HepG2 (cell line): ENCODE measurements around the gene SS18L1. TPM values are rescaled to one million over a fixed set of nuclear protein-coding genes. Genes with fewer than 3 reads are reported as not detected.

Source experiments
- ARNTL ChIP-seq: sonication (generic); formaldehyde crosslinking; IDR thresholded peaks from 2 replicates; pipeline ENCODE4 v1.4.0; 2020; ENCODE audit warnings: mild to moderate bottlenecking, missing genetic modification reagents
- CAMTA2 ChIP-seq: sonication (generic); formaldehyde crosslinking; IDR thresholded peaks from 2 replicates; pipeline ENCODE4 v1.4.0; 2020; ENCODE audit warnings: mild to moderate bottlenecking, missing genetic modification reagents, borderline replicate concordance
- CHD4 ChIP-seq: fragments of 200-600 bp; sonication (generic); IDR thresholded peaks from 2 replicates; pipeline ENCODE4 v1.7.0; 2017; ENCODE audit warnings: mild to moderate bottlenecking, low read length, borderline replicate concordance
- HDAC2 ChIP-seq: sonication (generic); formaldehyde crosslinking; IDR thresholded peaks from 2 replicates; pipeline ENCODE4 v1.4.0; 2020; ENCODE audit warnings: missing genetic modification reagents
- HMG20A ChIP-seq: IDR thresholded peaks from 2 replicates; pipeline ENCODE4 v1.6.1; 2016; ENCODE audit warnings: borderline replicate concordance
- HNF4A ChIP-seq: sonication (generic); formaldehyde crosslinking; IDR thresholded peaks from 2 replicates; pipeline ENCODE4 v1.4.0; 2020; ENCODE audit warnings: missing genetic modification reagents
- IRX3 ChIP-seq: sonication (generic); formaldehyde crosslinking; IDR thresholded peaks from 2 replicates; pipeline ENCODE4 v1.8.1; 2023; ENCODE audit warnings: mild to moderate bottlenecking, low read depth, missing genetic modification reagents, borderline replicate concordance
- MXD4 ChIP-seq: IDR thresholded peaks from 2 replicates; pipeline ENCODE4 v1.6.1; 2016; ENCODE audit warnings: mild to moderate bottlenecking, missing biosample characterization, missing genetic modification reagents
- MXI1 ChIP-seq: IDR thresholded peaks from 3 replicates; pipeline ENCODE4 v1.6.1; 2012; ENCODE audit warnings: low read depth, low read length, inconsistent platforms, borderline replicate concordance
- NCOA5 ChIP-seq: sonication (generic); formaldehyde crosslinking; IDR thresholded peaks from 2 replicates; pipeline ENCODE4 v1.4.0; 2020; ENCODE audit warnings: missing genetic modification reagents
- NRL ChIP-seq: sonication (generic); formaldehyde crosslinking; IDR thresholded peaks from 2 replicates; pipeline ENCODE4 v1.5.0; 2020; ENCODE audit warnings: missing genetic modification reagents, mild to moderate bottlenecking, moderate library complexity, borderline replicate concordance
- PCBP1 ChIP-seq: fragments of 200-400 bp; formaldehyde crosslinking; IDR thresholded peaks from 2 replicates; pipeline ENCODE4 v1.6.1; 2017; ENCODE audit warnings: mild to moderate bottlenecking, low read depth, low read length, borderline replicate concordance
- PHB2 ChIP-seq: fragments of 450-650 bp; IDR thresholded peaks from 2 replicates; pipeline ENCODE4 v1.6.1; 2018; ENCODE audit not compliant: partially characterized antibody
- PHF5A ChIP-seq: IDR thresholded peaks from one replicate; pipeline ENCODE4 v1.6.1; 2018; ENCODE audit warnings: low read depth, missing genetic modification reagents; ENCODE audit not compliant: unreplicated experiment
- SRSF4 ChIP-seq: fragments of 200-400 bp; formaldehyde crosslinking; IDR thresholded peaks from one replicate; pipeline ENCODE4 v1.6.1; 2018; ENCODE audit warnings: mild to moderate bottlenecking, low read depth, low read length, moderate library complexity; ENCODE audit not compliant: poor library complexity, severe bottlenecking
- ZMAT3 ChIP-seq: sonication (generic); formaldehyde crosslinking; conservative IDR thresholded peaks from 2 replicates; pipeline ENCODE4 v1.7.0; 2021; ENCODE audit warnings: missing genetic modification reagents
- ZNF276 ChIP-seq: sonication (generic); formaldehyde crosslinking; IDR thresholded peaks from 2 replicates; pipeline ENCODE4 v1.4.0; 2020; ENCODE audit warnings: mild to moderate bottlenecking, low read depth, missing genetic modification reagents
- ZNF317 ChIP-seq: sonication (generic); formaldehyde crosslinking; IDR thresholded peaks from 2 replicates; pipeline ENCODE4 v1.5.0; 2020; ENCODE audit warnings: mild to moderate bottlenecking, missing genetic modification reagents
- ZNF337 ChIP-seq: sonication (generic); formaldehyde crosslinking; IDR thresholded peaks from 2 replicates; pipeline ENCODE4 v1.5.1; 2020; ENCODE audit warnings: missing genetic modification reagents, low read depth, mild to moderate bottlenecking, borderline replicate concordance
- ZNF709 ChIP-seq: sonication (generic); formaldehyde crosslinking; IDR thresholded peaks from 2 replicates; pipeline ENCODE4 v1.5.0; 2020; ENCODE audit warnings: mild to moderate bottlenecking, missing genetic modification reagents
- polyA plus RNA-seq, 8 experiments: library from polyadenylated mRNA; depleted of rRNA in 3 of 8; stranded (reverse) in 7 of 8; unstranded in 1 of 8; fragments of >200 nt; fragmentation: Illumina TruSeq in 4 of 8; extraction: Trizol in 4 of 8; gene quantifications; 2 replicates each; pipeline versions ENCODE4 v1.2.1 to v1.2.3, GENCODE V29; 2011 to 2016; ENCODE audit warnings: low read depth in 4 of 8, missing spikeins in 1 of 8, mixed read lengths in 1 of 8; ENCODE audit not compliant: insufficient read depth in 1 of 8
- total RNA-seq, 5 experiments: library from RNA; depleted of rRNA; stranded (reverse); fragments of >200 nt; fragmentation: Illumina TruSeq; extraction: Trizol; gene quantifications; 2 replicates each; pipeline ENCODE4 v1.2.3, GENCODE V29; 2016; ENCODE audit warnings: low read depth in 1 of 5
- TF ChIP-seq, protein P1 (sequence below): sonication (generic); formaldehyde crosslinking; IDR thresholded peaks from 2 replicates; pipeline ENCODE4 v1.4.0; 2020; ENCODE audit warnings: missing genetic modification reagents
- TF ChIP-seq, protein P2 (sequence below): sonication (generic); formaldehyde crosslinking; IDR thresholded peaks from 2 replicates; pipeline ENCODE4 v1.4.0; 2020; ENCODE audit warnings: mild to moderate bottlenecking, missing genetic modification reagents
- TF ChIP-seq, protein P3 (sequence below): sonication (generic); formaldehyde crosslinking; IDR thresholded peaks from 2 replicates; pipeline ENCODE4 v1.8.1; 2023; ENCODE audit warnings: mild to moderate bottlenecking, moderate library complexity, missing genetic modification reagents

The SS18L1 gene
- total and polyA plus RNA-seq, 2 of the 13 experiments (the other 11 are each of a cell fraction or from before 2014, with no cell fraction given), result 17.8 to 27.6 TPM

- TF ChIP-seq PHB2 (no peak), HNF4A (CRISPR knock-in tag) (no peak), NRL (CRISPR knock-in tag) (no peak), ZNF337 (no peak), CHD4 (peak; percentile 80; the same call in 1 of the 2 replicates), ZMAT3 (CRISPR knock-in tag) (no peak), ARNTL (CRISPR knock-in tag) (peak; percentile 56; the same call in 1 of the 2 replicates), ZNF276 (CRISPR knock-in tag) (no peak), HDAC2 (CRISPR knock-in tag) (peak; percentile 60), SRSF4 (no peak), PCBP1 (no peak), HMG20A (CRISPR knock-in tag) (no peak), ZNF317 (0 out of 2 replicates have a peak, but pooled peaks have one; percentile 49), NCOA5 (CRISPR knock-in tag) (no peak), PHF5A (no peak), ZNF709 (no peak), MXI1 (no peak), IRX3 (CRISPR knock-in tag) (no peak), CAMTA2 (no peak), MXD4 (no peak)
- TF ChIP-seq, protein P1, sequence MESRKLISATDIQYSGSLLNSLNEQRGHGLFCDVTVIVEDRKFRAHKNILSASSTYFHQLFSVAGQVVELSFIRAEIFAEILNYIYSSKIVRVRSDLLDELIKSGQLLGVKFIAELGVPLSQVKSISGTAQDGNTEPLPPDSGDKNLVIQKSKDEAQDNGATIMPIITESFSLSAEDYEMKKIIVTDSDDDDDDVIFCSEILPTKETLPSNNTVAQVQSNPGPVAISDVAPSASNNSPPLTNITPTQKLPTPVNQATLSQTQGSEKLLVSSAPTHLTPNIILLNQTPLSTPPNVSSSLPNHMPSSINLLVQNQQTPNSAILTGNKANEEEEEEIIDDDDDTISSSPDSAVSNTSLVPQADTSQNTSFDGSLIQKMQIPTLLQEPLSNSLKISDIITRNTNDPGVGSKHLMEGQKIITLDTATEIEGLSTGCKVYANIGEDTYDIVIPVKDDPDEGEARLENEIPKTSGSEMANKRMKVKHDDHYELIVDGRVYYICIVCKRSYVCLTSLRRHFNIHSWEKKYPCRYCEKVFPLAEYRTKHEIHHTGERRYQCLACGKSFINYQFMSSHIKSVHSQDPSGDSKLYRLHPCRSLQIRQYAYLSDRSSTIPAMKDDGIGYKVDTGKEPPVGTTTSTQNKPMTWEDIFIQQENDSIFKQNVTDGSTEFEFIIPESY (CRISPR knock-in tag), result no peak; the same call in 1 of the 2 replicates
- TF ChIP-seq, protein P2, sequence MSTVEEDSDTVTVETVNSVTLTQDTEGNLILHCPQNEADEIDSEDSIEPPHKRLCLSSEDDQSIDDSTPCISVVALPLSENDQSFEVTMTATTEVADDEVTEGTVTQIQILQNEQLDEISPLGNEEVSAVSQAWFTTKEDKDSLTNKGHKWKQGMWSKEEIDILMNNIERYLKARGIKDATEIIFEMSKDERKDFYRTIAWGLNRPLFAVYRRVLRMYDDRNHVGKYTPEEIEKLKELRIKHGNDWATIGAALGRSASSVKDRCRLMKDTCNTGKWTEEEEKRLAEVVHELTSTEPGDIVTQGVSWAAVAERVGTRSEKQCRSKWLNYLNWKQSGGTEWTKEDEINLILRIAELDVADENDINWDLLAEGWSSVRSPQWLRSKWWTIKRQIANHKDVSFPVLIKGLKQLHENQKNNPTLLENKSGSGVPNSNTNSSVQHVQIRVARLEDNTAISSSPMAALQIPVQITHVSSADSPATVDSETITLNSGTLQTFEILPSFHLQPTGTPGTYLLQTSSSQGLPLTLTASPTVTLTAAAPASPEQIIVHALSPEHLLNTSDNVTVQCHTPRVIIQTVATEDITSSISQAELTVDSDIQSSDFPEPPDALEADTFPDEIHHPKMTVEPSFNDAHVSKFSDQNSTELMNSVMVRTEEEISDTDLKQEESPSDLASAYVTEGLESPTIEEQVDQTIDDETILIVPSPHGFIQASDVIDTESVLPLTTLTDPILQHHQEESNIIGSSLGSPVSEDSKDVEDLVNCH (CRISPR knock-in tag), result no peak
- TF ChIP-seq, protein P3, sequence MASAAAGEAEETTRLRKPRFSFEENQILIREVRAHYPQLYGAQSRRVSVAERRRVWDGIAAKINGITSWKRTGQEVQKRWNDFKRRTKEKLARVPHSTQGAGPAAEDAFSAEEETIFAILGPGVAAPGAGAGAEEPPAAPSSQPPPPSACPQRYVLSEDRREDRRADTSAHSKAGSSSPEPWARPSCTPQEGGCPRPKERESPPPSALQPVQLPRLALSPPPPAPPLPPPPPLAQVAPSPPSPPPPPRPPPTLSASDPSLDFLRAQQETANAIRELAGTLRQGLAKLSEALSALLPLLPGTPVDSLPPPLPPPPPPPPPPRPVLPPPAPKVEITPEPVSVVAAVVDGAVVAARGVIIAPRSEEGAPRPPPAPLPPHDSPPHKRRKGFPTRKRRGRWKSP (CRISPR knock-in tag), result peak; percentile 63; the same call in 1 of the 2 replicates
Measured at GRCh38 chr20:62120990-62121775, 22.4 kb upstream of the SS18L1 start (continued).
